ENCODE data around the gene SDK1.

The SDK1 gene

DNA sequence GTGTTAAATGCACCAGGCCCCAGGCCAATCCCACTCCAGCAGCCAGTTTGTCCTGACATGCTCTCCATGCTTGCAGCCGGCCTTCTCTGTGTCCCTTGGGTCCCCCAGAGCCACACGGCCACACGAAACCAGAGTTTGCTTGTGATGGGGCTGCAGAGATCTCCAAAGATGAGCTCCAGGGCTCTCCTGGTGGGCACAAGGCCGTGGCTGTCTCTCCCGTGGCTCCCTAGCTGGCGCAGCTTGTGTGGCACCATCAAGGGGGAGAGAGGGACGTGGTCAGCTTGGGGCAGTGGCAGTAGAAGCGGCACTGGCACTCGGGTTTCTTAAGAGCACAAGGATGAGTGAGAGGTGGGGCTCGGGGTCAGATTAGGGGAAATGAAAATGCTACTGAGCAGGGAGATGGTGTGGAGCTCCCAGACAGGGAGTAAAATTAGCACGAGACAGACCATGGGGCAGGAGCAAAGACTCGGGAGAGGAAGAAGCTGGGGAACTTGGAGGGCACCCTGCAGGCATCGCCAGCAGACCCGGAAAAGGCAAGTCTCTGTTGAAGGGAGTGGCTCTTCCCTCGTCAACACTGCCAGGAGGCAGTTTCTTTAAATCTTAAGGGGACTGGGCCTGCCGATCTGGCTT lies 808.5 kb downstream of the SDK1 start:
- Histone ChIP-seq H3K4me1 (no peaks in the 10 kb centered on the region), H3K9me3 (ENCODE audit: control insufficient read depth, low read length) (no peaks in the 10 kb centered on the region), H3K27ac (no peak overlapping the region), H2AFZ (no peak overlapping the region), H3K79me2 (no peaks in the 10 kb centered on the region), H3K4me2 (ENCODE audit: low read length) (no peak overlapping the region), H3K9ac (no peak overlapping the region), H3K4me3 (ENCODE audit: low read depth, low read length) (no peak overlapping the region), H3K27me3 (ENCODE audit: control insufficient read depth, insufficient read depth, low read length) (no peaks in the 10 kb centered on the region), H3K36me3 (ENCODE audit: control insufficient read depth, insufficient read depth, low read length) (no peaks in the 10 kb centered on the region)
- TF ChIP-seq, protein P1, sequence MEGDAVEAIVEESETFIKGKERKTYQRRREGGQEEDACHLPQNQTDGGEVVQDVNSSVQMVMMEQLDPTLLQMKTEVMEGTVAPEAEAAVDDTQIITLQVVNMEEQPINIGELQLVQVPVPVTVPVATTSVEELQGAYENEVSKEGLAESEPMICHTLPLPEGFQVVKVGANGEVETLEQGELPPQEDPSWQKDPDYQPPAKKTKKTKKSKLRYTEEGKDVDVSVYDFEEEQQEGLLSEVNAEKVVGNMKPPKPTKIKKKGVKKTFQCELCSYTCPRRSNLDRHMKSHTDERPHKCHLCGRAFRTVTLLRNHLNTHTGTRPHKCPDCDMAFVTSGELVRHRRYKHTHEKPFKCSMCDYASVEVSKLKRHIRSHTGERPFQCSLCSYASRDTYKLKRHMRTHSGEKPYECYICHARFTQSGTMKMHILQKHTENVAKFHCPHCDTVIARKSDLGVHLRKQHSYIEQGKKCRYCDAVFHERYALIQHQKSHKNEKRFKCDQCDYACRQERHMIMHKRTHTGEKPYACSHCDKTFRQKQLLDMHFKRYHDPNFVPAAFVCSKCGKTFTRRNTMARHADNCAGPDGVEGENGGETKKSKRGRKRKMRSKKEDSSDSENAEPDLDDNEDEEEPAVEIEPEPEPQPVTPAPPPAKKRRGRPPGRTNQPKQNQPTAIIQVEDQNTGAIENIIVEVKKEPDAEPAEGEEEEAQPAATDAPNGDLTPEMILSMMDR (IDR thresholded peaks at IDR 0.05), result no peak

DNA sequence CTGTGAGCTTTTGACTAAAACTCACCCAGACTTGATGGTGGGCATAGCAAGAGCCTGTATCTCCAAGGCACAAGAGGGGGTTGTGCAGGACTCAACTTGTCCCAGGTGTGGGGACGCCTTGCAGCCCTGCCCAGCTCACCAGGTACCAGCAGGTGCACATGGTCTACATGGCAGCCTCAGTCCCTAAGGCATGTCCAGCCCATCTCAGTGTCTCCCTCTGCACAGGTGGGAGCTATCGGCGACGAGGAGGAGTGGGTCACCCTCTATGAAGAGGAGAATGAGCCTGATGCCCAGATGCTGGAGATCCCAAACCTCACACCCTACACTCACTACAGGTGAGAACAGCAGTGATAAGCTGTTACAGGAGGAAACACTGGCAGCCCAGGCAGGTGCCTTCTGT lies 809.4 kb downstream of the SDK1 start:
- H3K36me3 ChIP-seq (ENCODE audit: control insufficient read depth, insufficient read depth, low read length), result no peaks in the 10 kb centered on the region
- no peak overlapping the region for H2AFZ ChIP-seq
- H3K27ac ChIP-seq, result no peak overlapping the region
- H3K4me2 ChIP-seq (ENCODE audit: low read length), result no peak overlapping the region
- no peaks in the 10 kb centered on the region for H3K79me2 ChIP-seq
- no peaks in the 10 kb centered on the region for H3K4me1 ChIP-seq
- H3K9ac ChIP-seq, result no peak overlapping the region
- no peak overlapping the region for H3K4me3 ChIP-seq (ENCODE audit: low read depth, low read length)
- H3K27me3 ChIP-seq (ENCODE audit: control insufficient read depth, insufficient read depth, low read length), result no peaks in the 10 kb centered on the region
- H3K9me3 ChIP-seq (ENCODE audit: control insufficient read depth, low read length), result no peaks in the 10 kb centered on the region
- TF ChIP-seq, protein P1 (IDR thresholded peaks at IDR 0.05), result no peak

DNA sequence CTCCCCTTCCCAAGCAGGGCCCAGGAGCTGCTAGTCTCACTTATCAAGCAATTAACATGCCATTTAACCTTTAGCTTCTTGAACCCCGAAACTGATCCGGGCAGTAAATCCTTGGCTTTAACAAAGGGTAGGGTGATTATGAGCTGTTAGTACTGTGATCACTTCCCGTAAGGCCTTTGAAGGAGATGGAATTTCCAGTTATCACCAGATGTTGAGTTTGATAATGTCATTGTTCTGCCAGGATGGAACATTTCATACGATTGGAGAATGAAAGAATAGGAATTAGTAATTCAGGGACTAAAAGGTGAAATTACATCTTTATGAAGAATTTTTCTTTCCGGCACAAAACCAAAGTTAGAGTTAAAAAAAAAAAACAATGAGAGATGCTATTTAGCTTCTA lies 810.1 kb downstream of the SDK1 start:
- TF ChIP-seq, protein P1 (IDR thresholded peaks at IDR 0.05), result no peak
- H3K4me3 ChIP-seq (ENCODE audit: low read depth, low read length), result no peak overlapping the region
- H3K79me2 ChIP-seq, result no peaks in the 10 kb centered on the region

DNA sequence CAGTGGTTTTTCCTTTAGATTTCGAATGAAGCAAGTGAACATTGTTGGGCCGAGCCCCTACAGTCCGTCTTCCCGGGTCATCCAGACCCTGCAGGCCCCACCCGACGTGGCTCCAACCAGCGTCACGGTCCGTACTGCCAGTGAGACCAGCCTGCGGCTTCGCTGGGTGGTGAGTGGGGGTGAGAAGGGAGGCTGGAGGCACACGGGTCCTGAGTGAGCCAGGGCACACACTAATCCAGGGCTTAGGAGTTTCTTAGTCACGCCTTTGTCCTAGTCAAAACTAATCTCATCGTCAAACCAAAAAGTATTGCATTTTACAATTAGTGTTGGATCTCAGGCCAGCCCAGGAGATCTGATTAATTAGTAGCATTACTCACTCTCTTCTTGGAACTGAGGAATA lies 812.2 kb downstream of the SDK1 start:
- Histone ChIP-seq H3K36me3 (ENCODE audit: control insufficient read depth, insufficient read depth, low read length) (no peaks in the 10 kb centered on the region), H3K9ac (no peak overlapping the region), H3K4me2 (ENCODE audit: low read length) (no peak overlapping the region), H3K4me3 (ENCODE audit: low read depth, low read length) (no peak overlapping the region), H3K9me3 (ENCODE audit: control insufficient read depth, low read length) (no peaks in the 10 kb centered on the region), H3K4me1 (no peaks in the 10 kb centered on the region), H3K27me3 (ENCODE audit: control insufficient read depth, insufficient read depth, low read length) (no peaks in the 10 kb centered on the region), H3K27ac (no peak overlapping the region), H2AFZ (no peak overlapping the region), H3K79me2 (no peaks in the 10 kb centered on the region)
- TF ChIP-seq, protein P1 (IDR thresholded peaks at IDR 0.05), result no peak

More for the DNA sequence above, 810.1 kb downstream of the SDK1 start:
- Histone ChIP-seq H3K9me3 (ENCODE audit: control insufficient read depth, low read length) (no peaks in the 10 kb centered on the region), H3K36me3 (ENCODE audit: control insufficient read depth, insufficient read depth, low read length) (no peaks in the 10 kb centered on the region), H3K4me2 (ENCODE audit: low read length) (no peak overlapping the region), H3K9ac (no peak overlapping the region), H3K27ac (no peak overlapping the region), H2AFZ (no peak overlapping the region), H3K27me3 (ENCODE audit: control insufficient read depth, insufficient read depth, low read length) (no peaks in the 10 kb centered on the region), H3K4me1 (no peaks in the 10 kb centered on the region)

DNA sequence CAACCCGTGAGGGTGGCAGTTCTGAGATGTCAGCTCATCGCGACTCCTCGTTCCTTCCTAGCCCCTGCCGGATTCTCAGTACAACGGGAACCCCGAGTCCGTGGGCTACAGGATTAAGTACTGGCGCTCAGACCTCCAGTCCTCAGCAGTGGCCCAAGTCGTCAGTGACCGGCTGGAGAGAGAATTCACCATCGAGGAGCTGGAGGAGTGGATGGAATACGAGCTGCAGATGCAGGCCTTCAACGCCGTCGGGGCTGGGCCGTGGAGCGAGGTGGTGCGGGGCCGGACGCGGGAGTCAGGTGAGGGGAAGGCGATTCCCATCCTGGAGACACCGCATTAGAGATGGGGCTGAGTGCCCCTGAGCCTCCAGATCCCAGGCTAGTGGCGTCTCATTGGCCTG lies 812.9 kb downstream of the SDK1 start:
- Histone ChIP-seq H3K9ac (no peak overlapping the region), H2AFZ (no peak overlapping the region), H3K36me3 (ENCODE audit: control insufficient read depth, insufficient read depth, low read length) (no peaks in the 10 kb centered on the region), H3K27me3 (ENCODE audit: control insufficient read depth, insufficient read depth, low read length) (no peaks in the 10 kb centered on the region), H3K27ac (no peak overlapping the region), H3K9me3 (ENCODE audit: control insufficient read depth, low read length) (no peaks in the 10 kb centered on the region), H3K4me1 (no peaks in the 10 kb centered on the region), H3K79me2 (no peaks in the 10 kb centered on the region), H3K4me3 (ENCODE audit: low read depth, low read length) (no peak overlapping the region), H3K4me2 (ENCODE audit: low read length) (no peak overlapping the region)
- TF ChIP-seq, protein P1 (IDR thresholded peaks at IDR 0.05), result no peak

Data from parathyroid adenoma (tissue), 2 donors.